GM23338 (cell line): Measurements from ENCODE around the gene SIDT1.

Source experiments
- CREB1 ChIP-seq: fragments of 250-450 bp; sonication (Bioruptor Pico); IDR thresholded peaks from 2 replicates; pipeline ENCODE4 v1.5.0; 2020; ENCODE audit warnings: low read depth, mild to moderate bottlenecking, moderate library complexity
- EZH2 ChIP-seq: fragments of 200-600 bp; sonication (generic); IDR thresholded peaks from one replicate; pipeline ENCODE4 v1.8.0; 2017; ENCODE audit warnings: antibody characterized with exemption, mild to moderate bottlenecking, low read depth; ENCODE audit not compliant: unreplicated experiment
- EZH2phosphoT487 ChIP-seq: fragments of 200-600 bp; sonication (generic); IDR thresholded peaks from one replicate; pipeline ENCODE4 v1.8.1; 2018; ENCODE audit warnings: antibody characterized with exemption; ENCODE audit not compliant: unreplicated experiment
- POLR2AphosphoS5 ChIP-seq: IDR thresholded peaks from 2 replicates; pipeline ENCODE4 v1.6.1; 2016; ENCODE audit warnings: antibody characterized with exemption, low read depth
- TF ChIP-seq, protein P1 (sequence below), 2 experiments: fragments of 200-600 bp in 1 of 2; sonication (generic) in 1 of 2; conservative IDR thresholded peaks; 2 replicates each; pipeline versions ENCODE4 v1.5.1 to v1.6.1; 2016 to 2017; ENCODE audit warnings: antibody characterized with exemption in 2 of 2, low read depth in 2 of 2, mild to moderate bottlenecking in 2 of 2, moderate library complexity in 1 of 2
- TF ChIP-seq, protein P2 (sequence below): IDR thresholded peaks from one replicate; pipeline ENCODE4 v1.6.1; 2018; ENCODE audit warnings: antibody characterized with exemption; ENCODE audit not compliant: unreplicated experiment

DNA sequence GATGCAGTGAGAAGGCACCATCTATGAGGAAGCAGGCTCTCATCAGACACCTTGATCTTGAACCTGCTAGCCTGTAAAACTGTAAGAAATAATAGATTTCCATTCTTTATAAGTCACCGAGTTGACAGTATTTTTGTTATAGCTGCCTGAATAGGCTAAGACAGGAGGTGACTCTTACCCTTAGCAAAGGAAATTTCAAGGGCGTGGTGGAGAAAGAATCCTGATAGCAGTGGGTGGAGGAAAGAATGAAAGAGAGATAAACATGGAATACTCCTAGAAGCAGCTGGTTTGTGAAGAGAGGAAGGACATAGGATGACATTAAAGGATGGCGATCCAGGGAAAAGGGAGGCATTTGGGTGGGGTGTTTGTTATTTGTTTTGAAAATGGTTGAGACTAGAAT, 41.4 kb downstream of the SIDT1 start:
- TF ChIP-seq, protein P1, sequence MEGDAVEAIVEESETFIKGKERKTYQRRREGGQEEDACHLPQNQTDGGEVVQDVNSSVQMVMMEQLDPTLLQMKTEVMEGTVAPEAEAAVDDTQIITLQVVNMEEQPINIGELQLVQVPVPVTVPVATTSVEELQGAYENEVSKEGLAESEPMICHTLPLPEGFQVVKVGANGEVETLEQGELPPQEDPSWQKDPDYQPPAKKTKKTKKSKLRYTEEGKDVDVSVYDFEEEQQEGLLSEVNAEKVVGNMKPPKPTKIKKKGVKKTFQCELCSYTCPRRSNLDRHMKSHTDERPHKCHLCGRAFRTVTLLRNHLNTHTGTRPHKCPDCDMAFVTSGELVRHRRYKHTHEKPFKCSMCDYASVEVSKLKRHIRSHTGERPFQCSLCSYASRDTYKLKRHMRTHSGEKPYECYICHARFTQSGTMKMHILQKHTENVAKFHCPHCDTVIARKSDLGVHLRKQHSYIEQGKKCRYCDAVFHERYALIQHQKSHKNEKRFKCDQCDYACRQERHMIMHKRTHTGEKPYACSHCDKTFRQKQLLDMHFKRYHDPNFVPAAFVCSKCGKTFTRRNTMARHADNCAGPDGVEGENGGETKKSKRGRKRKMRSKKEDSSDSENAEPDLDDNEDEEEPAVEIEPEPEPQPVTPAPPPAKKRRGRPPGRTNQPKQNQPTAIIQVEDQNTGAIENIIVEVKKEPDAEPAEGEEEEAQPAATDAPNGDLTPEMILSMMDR (conservative IDR thresholded peaks at IDR 0.05; ENCODE audit: low read depth in 2 of 2): no peak
- TF ChIP-seq POLR2AphosphoS5 (no peak), CREB1 (CRISPR knock-in tag) (no peak), EZH2 (no peak), EZH2phosphoT487 (no peak)
- TF ChIP-seq, protein P2, sequence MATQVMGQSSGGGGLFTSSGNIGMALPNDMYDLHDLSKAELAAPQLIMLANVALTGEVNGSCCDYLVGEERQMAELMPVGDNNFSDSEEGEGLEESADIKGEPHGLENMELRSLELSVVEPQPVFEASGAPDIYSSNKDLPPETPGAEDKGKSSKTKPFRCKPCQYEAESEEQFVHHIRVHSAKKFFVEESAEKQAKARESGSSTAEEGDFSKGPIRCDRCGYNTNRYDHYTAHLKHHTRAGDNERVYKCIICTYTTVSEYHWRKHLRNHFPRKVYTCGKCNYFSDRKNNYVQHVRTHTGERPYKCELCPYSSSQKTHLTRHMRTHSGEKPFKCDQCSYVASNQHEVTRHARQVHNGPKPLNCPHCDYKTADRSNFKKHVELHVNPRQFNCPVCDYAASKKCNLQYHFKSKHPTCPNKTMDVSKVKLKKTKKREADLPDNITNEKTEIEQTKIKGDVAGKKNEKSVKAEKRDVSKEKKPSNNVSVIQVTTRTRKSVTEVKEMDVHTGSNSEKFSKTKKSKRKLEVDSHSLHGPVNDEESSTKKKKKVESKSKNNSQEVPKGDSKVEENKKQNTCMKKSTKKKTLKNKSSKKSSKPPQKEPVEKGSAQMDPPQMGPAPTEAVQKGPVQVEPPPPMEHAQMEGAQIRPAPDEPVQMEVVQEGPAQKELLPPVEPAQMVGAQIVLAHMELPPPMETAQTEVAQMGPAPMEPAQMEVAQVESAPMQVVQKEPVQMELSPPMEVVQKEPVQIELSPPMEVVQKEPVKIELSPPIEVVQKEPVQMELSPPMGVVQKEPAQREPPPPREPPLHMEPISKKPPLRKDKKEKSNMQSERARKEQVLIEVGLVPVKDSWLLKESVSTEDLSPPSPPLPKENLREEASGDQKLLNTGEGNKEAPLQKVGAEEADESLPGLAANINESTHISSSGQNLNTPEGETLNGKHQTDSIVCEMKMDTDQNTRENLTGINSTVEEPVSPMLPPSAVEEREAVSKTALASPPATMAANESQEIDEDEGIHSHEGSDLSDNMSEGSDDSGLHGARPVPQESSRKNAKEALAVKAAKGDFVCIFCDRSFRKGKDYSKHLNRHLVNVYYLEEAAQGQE: no peak
